GM13976 (cell line): Measurements from ENCODE around the gene CRIP2.

Experiments used
- DNase-seq: peaks from one replicate; pipeline ENCODE4 v3.0.0; 2012; ENCODE audit warnings: low spot score
- CTCF ChIP-seq: IDR thresholded peaks from 2 replicates; pipeline ENCODE4 v1.5.1; 2012; ENCODE audit warnings: borderline replicate concordance, mild to moderate bottlenecking; ENCODE audit not compliant: insufficient read depth; ENCODE audit errors: extremely low read depth, missing control alignments, control extremely low read depth
- in situ Hi-C: fragments of 300-500 bp; cut with MboI; formaldehyde crosslinking; loops from one replicate; pipeline ENCODE4 v1.12.0; 2022; ENCODE audit warnings: low sequenced_read_pairs, mixed read lengths, inconsistent platforms; ENCODE audit not compliant: unreplicated experiment

Gene CRIP2

GRCh38 chr14:105503935-105504692 lies 29.5 kb downstream of the CRIP2 start:
- no peak for DNase-seq
- no peak for TF ChIP-seq CTCF
- in situ Hi-C loops, result no loop called here

- TF ChIP-seq CTCF, result no peak
- no peak for DNase-seq
- in situ Hi-C loops, result no loop called here
Measured at GRCh38 chr14:105505101-105505500, 30.5 kb downstream of the CRIP2 start.

GRCh38 chr14:105507247-105507646 lies 32.6 kb downstream of the CRIP2 start:
- no peak for DNase-seq
- in situ Hi-C loops, result no loop called here
- TF ChIP-seq CTCF, result no peak

- no peak for DNase-seq
- in situ Hi-C loops, result no loop called here
- no peak for TF ChIP-seq CTCF
Measured at GRCh38 chr14:105508069-105508468, 33.4 kb downstream of the CRIP2 start.

- TF ChIP-seq CTCF, result no peak
- DNase-seq, result no peak
- in situ Hi-C loops, result no loop called here
Measured at GRCh38 chr14:105508601-105509000, 34.0 kb downstream of the CRIP2 start.

GRCh38 chr14:105517096-105517495 lies 42.5 kb downstream of the CRIP2 start:
- no peak for DNase-seq
- in situ Hi-C loops, result loop anchor here (10.0 kb wide), 1 partner anchor 142 kb away; no protein-coding TSS in a partner anchor
- TF ChIP-seq CTCF, result no peak
